GM20431 (cell line): ENCODE data around the gene ZBTB49.
"Not testable (repeated sequence)": the region's sequence is repeated elsewhere in the genome, so short reads cannot be mapped to it uniquely, and the experiment has no call there.

Experiments used
- in situ Hi-C: fragments of 300-500 bp; cut with MseI, MboI; formaldehyde crosslinking; loops from one replicate; pipeline ENCODE4 v1.15.0; 2020; ENCODE audit warnings: low sequenced_read_pairs; ENCODE audit not compliant: unreplicated experiment

The ZBTB49 gene

DNA sequence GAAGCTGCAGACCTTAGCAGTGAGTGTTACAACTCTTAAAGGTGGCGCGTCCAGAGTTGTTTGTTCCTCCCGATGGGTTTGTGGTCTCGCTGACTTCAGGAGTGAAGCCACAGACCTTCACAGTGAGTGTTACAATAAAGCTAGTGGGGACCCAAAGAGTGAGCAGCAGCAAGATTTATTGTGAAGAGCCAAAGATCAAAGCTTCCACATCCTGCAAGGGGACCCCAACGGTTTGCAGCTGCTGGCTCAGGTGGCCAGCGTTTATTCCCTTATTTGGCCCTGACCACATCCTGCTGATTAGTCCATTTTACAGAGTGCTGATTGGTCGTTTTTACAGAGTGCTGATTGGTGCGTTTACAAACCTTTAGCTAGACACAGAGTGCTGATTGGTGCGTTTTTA lies 58.5 kb downstream of the ZBTB49 start:
- in situ Hi-C loops, result not testable (repeated sequence)

DNA sequence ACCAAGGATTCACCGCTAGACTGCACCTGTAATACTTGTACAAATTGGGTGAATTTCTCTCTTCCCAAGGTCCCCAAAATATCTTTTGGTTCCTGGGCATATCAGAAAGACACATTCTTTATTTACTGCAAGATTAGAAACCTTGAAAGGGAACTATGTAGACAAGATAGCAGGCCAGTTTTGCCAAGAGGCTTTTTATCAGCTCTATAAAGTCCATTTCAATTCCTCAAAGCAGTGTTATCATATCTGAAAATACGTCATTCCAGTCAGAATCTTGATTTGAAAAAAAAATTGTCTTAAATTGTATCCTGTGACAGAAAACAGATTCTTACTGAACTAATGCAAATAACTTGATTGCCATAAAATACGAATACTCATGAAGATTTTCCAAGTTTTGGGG lies 59.8 kb downstream of the ZBTB49 start:
- in situ Hi-C loops, result no loop called here

- in situ Hi-C loops, result no loop called here
These were observed 60.9 kb downstream of the ZBTB49 start for GRCh38 chr4:4350909-4351308.

DNA sequence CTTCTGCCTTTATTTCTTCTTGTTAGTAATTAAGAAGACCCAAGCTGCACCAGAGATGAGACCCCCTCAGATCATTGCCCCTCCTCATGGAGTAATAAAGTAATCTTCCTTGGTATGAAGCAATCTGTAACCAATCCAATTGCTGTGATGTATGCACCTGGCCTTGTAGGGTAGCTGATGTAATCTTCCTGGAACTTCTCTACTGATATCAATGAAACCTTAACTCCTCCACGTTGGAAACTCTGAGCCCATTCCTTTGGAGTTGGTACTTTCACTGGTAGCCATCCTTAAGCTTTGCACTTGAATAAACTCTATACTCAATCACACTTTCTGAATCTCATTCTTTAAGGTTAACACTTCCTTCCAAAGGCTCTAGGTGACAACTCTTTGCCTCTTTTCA lies 65.3 kb downstream of the ZBTB49 start:
- in situ Hi-C loops, result no loop called here

DNA sequence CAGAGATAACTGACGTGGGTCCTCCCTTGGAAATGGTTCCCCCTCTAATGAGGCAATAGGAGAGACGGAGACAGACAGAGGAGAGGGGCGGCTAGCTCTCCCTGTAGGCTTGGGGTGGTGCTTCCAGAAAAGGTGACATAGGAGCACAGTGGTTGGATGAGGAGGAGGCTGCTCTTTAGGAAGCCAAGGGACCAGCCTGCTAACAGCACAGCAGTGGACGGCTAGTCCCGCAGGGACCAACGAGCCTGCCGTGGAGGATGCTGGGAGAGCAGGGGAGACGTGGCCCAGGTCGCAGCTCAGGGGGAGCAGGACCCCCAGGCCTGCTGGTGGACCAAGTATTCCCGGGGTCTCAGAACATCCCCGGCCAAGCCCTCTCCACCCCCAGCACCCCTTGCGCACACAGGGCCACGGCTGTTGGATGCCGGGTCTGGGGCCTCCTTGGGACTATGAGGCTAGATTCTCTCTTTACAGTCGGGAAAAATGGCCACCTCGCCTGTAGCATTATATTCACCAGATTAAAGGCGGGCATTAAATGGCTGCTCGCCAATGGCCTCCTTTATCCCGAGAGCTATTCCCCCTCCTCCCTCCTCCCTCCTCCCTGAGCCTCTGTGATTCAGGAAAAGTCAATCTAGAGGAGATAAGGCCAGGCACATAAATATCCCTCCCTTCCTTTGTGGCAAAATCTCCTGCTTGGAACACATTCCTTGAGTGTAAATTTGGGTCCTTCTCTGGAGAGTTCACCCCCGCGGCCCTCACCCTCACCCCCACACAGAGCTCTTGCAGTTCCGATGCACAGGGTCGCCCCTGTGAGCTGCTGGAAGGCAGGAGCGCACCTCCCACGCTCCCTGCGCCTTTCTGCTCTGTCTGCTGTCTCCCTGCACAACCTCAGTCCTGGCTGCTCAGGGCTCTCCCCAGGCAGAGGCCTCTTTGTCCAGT lies 66.3 kb downstream of the ZBTB49 start:
- in situ Hi-C loops, result no loop called here

DNA sequence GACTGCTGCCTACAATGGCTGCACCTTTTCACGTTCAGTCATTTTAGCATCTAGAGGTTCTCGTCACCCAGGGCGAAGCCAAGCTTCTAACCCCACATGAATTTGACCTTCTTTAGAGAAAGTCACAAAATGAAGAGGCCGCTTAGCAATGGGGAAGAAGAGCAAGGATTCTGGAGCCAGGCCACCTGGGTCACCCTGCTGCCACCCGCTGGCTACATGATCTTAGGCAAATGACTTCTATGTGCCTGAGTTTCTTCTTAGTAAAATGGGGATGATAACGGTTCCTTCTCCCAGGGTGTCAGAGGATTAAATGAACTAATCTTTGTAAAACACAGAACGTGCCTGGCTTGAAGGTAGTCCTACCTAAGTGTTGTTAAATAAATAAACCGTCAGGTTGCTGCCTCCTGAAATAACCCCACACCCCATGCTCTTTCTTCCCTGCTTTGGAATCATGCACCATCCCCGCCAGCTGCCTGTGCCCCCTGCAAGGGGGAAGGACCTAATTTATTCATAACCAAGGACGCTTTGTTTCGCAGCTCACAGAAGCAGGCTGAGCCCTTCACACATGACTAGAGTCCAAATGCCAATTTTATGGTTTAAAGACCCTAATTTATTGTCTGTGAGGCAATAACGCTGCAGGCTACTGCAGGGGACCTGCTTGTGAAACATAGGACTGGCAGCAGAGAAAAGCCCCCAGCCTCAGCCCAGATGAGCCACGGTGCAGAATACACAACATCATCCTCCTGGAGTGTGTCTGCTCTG lies 68.2 kb downstream of the ZBTB49 start:
- in situ Hi-C loops, result no loop called here

DNA sequence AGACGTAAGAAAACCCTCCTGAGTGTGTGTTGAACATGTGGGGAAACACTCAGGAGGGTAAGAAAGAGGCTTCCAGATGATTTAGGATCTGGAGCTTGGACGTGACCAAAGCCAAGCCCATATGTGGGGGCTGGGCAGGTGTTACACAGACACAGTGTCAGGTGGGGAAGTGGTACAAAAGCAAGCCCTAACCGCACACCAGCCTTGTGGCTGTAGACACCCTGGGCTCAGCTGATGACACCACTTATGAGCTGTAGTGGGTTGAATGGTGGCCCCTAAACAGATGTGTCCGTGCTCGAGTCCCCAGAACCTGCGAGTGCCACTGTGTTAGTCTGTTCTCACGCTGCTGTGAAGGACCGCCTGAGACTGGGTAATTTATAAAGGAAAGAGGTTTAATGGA lies 71.8 kb downstream of the ZBTB49 start:
- in situ Hi-C loops, result no loop called here

- in situ Hi-C loops, result no loop called here
These were observed 73.1 kb downstream of the ZBTB49 start for GRCh38 chr4:4362991-4363697.

DNA sequence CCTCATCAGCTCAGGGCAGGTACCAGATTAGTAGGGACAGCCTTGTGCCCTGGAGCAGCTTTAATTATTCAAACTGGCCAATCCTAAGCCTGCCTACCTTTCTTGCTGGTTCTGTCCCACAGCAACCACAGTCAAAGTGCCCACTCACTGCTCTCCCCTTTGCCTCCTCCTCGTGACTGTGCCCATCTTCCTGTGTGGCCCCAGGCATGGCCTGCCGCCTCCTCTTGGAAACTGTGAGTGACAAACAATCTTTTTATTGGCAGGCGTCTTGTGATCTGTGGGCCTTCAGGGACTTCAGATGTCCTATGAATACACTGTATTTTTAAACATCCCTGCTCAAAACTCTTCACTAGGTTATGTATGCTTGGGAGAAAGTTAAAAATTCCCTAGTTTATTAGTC lies 74.0 kb downstream of the ZBTB49 start:
- in situ Hi-C loops, result no loop called here

DNA sequence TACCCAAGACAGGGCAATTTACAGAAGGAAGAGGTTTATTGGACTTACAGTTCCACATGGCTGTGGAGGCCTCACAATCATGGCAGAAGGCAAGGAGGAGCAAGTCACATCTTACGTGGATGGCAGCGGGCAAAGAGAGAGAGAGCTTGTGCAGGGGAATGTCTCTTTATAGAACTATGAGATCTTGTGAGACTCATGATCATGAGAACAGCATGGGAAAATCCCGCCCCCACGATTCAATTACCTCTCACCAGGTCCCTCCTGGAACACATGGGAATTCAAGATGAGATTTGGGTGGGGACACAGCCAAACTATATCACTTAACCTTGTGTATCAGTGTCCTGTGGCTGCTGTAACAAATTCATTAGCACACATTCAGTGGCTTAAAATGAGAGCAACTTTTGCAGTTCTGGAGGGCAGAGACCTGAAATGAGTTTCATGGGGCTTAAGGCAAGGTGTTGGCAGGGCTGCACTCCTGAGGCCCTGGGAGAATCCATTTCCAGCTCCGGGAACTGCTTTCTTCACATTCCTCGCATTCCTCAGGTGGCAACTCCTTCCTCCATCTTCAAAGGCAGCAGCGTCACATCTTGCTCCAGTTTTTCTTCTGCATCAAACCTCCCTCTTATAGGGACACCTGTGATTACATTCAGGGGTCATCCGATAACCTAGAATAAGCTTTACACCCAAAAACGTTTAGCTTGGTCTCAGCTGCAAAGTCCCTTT lies 74.6 kb downstream of the ZBTB49 start:
- in situ Hi-C loops, result no loop called here

- in situ Hi-C loops, result no loop called here
These were observed 78.9 kb downstream of the ZBTB49 start for GRCh38 chr4:4368809-4369580.
